ENCODE measurements around the gene MON2.
"Not testable (repeated sequence)": the region's sequence is repeated elsewhere in the genome, so short reads cannot be mapped to it uniquely, and the experiment has no call there.

Gene MON2

GRCh38 chr12:62466594-62467491 is at the start of gene MON2:
TSS of gene MON2 (plus strand) at chr12:62466826. CDS start at chr12:62467208, 382 bp downstream.
- DNase-seq = peak; percentile 66

GRCh38 chr12:62426089-62426488 is 40.5 kb upstream of the MON2 start:
- DNase-seq = no peak

DNA sequence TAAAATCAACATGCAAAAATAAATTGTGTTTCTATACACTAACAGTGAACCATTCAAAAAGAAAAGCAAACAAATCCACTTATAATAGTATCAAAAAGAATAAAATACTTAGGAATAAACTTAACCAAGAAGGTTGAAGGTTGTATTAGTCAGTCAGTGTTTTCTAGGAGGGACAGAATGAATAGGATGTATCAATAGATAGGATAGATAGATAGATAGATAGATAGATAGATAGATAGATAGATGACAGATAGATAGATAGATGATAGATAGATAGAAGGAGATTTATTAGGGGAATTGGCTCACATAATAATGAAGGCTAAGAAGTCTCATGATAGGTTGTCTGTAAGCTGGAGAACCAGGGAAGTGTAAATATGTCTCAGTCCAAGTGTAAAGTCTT is 37.2 kb upstream of the MON2 start:
- DNase-seq = no peak

DNA sequence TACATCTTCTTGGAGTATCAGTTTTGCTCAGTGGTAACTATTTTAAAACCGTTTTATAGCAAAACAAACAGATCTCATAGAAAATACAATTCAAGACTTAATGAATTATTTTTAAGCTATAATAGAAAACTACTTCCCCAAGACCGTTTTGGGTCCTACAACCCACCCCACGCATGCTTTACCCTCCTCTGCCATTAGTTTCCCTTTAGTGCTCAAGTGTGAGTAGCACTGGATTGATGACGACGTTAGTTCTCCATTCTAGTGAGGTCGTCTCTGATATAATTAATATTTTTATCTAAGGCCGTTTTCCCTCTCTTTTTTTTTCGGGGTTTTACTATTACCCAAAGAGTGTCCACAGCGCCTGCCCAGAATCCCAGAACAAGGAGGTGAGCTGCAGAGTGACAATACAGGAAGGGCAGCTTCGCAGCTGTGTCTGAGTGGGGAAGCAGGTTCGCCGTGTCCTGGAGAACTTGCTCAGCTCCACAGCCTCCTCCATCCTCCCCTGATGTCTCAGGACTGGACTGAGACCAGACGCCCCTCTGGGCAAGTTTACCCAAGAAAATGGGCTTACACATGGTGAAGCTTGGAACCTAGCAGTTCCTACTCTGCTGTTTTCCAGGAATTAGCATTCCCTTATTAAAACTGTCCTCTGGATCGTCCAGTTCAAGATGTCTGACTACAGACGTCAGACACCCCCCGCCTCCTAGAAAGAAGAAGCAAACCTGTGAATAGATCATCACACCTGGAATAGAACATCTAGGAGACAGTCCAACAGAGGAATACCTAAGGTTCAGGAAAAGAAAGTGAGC is 31.9 kb upstream of the MON2 start:
- no peak for DNase-seq

DNA sequence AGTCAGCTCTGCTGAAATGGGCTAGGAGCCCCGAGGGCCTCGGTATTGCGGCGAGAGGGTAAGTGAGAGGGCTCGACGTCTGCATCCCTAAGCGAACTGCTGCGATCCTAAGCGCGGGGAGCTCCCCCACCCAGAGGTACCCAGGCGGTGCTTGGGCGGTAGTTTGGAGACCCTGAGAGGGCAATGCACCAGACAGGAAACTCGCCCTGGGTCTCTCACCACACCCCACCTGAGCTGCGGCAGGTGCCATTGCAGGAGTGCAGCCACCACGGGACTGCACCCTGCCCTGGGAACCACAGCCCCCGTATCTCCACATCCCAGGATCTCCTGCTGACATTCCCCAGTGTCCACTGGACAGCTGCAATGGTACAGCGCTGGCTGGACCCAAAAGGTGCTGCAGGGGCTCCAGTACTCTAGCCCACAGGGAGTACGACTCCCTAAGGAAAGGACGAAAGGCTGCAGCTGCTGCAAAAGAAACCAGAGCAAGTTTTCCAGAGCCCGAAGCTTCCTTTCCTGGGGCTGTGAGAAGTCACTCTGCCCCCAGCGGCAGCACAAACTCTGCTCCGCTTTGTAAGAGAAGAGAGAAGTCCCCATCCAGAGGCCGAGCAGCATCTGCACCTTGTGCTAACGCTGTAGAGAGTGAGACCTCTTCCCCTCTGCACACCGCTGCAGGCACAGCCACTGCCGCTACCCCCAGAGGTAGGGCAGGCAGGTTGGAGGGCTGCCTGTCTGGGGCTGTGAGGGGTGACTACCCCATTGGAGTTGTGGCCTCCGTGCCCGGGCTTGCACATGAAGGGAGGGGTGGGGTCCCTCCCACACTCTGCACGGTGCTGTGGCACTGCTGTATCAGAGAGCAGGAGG is 31.1 kb upstream of the MON2 start:
- no peak for DNase-seq

GRCh38 chr12:62436164-62436503 is 30.5 kb upstream of the MON2 start:
- DNase-seq = no peak

DNA sequence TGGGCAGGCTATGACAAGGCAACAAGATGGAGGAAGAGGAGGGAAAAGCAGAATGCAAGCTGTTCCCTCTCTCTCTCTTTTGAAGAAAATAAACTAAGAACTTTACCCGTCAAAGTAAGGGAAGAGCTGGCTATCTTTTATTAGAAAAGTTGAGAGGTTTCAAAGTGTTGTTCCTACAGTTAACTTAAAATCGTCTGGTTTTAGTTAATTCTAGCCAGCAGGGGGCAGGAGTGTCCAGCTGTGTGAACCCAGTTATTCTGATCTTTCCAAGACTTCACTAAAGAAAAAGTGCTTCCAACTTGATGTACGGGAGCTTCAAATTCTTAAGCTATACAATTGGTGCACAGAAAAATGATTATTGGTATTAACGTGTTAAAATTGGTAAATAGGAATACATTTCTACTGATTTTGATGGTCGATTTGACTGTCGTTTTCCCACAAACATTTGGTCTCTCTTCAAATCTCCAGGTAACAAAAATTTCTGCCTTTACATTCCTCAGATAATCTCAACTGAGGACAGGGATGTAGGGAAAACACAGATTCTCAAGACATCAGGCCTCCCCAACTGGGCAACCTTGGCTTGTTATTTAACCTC is 28.4 kb upstream of the MON2 start:
- DNase-seq = no peak

GRCh38 chr12:62446754-62447452 is 19.7 kb upstream of the MON2 start:
- DNase-seq = no peak

- DNase-seq = no peak
Measured at GRCh38 chr12:62448436-62448835, 18.2 kb upstream of the MON2 start.

- DNase-seq = not testable (repeated sequence)
Measured at GRCh38 chr12:62455429-62455828, 11.2 kb upstream of the MON2 start.

- DNase-seq = no peak
Measured at GRCh38 chr12:62458626-62459025, 8.0 kb upstream of the MON2 start.

- no peak for DNase-seq
Measured at GRCh38 chr12:62459976-62460375, 6.7 kb upstream of the MON2 start.

GRCh38 chr12:62461171-62461837 is 5.3 kb upstream of the MON2 start:
- not testable (repeated sequence) for DNase-seq

- not testable (repeated sequence) for DNase-seq
Measured at GRCh38 chr12:62463252-62463651, 3.4 kb upstream of the MON2 start.

DNA sequence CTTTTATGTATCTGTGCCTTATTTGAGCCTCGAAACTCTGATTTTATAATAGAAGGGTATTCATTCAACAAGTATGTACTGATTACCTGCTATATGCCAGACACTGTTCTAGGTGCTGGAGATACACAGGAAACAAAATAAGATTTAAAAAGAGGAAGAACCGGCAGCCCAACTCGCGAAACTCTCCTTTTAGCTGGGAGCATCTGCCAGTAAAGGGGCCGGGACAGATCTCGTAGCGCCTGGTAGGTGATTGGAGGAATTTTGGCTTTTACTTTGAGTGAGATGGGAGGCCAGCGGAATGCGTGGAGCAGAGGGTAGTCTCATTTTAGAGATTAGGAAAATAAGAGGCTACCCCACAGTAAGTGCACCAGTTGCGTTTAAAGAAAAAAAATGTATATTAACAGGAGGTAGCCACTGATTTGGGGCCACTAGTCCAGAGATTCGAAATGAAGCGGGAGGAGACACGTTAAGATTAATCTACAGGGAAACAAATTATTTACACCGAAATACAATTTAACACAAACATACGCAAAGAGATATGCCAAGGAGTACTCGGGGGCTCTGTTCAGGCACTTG is 520 bp upstream of the MON2 start:
- no peak for DNase-seq

DNA sequence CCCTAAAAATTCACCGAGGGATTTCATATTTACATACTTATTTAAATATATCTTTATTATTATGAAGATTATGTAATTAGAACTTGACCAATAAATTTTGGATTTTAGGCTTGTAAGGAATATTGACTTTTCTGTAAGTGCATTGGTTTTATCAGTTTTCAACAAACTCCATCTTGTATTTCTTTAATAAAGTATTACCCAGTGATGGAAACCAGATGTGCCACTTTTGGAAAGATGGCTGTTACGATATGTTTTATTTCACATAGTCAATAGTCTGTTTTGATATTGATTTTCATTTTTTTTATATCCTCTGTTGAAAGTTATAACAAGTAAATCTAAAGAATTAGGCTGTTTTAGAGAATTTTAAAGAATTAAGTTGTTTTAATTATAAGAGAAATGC is 1.8 kb downstream of the MON2 start:
- DNase-seq = no peak

DNA sequence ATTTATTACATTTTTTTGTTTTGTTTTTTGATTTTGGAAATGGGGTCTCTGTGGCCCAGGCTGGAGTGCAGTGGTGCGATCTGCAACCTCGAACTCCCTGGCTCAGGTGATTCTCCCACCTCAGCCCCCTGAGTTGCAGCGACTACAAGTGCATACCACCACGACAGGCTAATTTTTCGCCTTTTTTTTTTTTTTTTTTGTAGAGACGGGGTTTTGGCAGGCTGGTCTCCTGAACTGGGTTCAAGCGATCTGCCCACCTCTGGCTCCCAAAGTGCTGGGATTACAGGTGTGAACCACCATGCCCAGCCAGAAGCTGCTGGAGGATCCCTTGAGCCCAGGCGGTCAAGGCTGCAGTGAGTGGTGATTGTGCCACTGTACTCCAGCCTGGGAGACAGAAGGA is 2.3 kb downstream of the MON2 start:
- DNase-seq = no peak

DNA sequence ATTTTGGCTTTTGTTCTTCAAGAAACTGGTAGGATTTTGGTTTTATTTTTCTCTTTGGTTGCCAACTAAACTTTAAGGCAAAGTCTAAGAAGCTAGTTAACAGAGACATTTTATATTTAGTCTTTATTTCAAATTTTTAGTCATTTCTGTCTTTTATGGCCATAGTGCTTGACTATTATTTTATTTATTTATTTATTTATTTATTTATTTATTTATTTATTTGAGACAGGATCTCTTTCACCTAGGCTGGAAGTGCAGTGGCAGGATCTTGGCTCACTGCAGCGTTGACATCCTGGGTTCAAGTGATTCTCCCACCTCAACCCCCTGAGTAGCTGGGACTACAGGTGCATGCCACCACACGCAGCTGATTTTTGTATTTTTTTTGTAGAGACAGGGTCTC is 3.1 kb downstream of the MON2 start:
- DNase-seq = no peak

DNA sequence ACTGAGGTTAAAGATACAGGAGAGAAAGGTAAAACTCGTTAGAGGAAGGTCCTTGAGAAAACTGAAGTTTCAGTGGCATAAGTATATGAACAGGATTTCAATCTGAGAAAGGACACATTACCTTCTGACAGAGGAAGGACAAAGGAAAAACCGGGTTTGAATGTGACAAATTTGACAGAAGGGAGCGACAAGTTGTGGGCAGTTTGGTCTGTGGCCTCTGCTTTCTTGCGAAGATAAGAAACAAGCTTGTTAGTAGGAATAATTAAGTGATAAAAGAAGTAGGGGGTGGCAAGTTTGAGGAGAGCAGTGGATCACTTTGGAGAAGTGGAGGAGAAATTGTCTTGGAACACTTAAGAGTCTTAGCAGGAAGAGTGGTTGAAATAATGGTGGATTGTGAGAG is 5.1 kb downstream of the MON2 start:
- no peak for DNase-seq

- DNase-seq = no peak
Measured at GRCh38 chr12:62472472-62472871, 5.8 kb downstream of the MON2 start.
